HG03196 (cell line): ENCODE data around the gene LARGE1.
"Not testable (repeated sequence)": the region's sequence is repeated elsewhere in the genome, so short reads cannot be mapped to it uniquely, and the experiment has no call there.

Source experiments
- ATAC-seq: cut with Tn5 transposase; IDR thresholded peaks from one replicate; pipeline ENCODE4 v1.9.1; 2021; ENCODE audit not compliant: unreplicated experiment

LARGE1 gene

DNA sequence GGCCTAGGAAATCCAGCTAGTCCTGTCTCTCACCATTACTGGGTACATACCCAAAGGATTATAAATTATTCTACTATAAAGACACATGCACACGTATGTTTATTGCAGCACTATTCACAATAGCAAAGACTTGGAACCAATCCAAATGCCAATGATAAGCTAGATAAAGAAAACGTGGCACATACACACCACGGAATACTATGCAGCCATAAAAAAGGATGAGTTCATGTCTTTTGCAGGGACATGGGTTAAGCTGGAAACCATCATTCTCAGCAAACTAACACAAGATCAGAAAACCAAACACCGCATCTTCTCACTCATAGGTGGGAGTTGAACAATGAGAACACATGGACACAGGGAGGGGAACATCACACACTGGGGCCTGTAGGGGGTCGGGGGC lies 61.6 kb downstream of the LARGE1 start:
- not testable (repeated sequence) for ATAC-seq

GRCh38 chr22:33857767-33858166 lies 62.5 kb downstream of the LARGE1 start:
- ATAC-seq: not testable (repeated sequence)

DNA sequence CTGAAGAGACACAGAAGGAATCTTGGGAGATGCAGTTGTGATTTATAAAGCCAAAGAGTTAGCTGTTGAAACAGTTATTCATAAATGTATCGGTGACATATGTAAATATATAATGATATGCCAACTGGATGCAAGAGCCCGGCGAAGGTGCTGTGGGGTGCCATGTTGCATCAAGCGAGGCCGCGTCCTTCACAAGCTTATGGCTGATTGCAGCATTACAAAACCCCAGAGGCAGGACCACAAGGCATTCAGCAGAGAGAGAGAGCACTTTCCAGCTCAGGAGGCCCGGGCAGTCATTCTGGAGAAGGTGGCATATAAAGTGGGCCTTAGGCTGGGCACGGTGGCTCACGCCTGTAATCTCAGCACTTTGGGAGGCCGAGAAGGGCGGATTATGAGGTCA lies 65.6 kb downstream of the LARGE1 start:
- no peak for ATAC-seq

- peak; percentile 75 for ATAC-seq
Observed at GRCh38 chr22:33853200-33854097, 66.8 kb downstream of the LARGE1 start.

DNA sequence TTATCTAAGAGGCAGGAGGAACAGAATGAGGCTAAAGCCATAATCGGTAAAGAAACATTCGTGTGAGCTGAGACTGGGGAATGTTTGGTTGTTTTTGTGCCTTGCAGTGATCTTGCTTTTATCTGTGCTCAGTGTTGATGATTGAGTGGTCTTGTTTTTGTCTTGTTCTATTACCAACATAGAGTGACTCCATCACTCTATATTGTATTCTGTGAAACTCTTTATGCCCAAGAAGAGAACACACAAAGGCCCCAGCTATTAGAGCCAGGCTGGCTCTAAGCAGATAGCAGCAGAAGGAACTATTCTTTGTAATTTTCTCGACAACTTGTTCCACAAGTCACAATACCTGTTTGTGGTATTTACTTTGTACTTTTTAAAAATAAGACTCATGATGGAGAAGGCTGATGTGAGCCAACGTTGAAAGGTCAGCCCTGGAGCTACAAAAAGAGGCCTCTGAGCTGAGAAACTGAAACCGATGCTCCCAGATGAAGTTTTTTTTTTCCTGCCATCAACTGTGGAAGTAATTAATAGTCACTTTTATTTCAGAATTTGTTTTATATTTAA lies 68.4 kb downstream of the LARGE1 start:
- no peak for ATAC-seq

- ATAC-seq: no peak
Observed at GRCh38 chr22:33851240-33851639, 69.0 kb downstream of the LARGE1 start.

- ATAC-seq: no peak
Observed at GRCh38 chr22:33850724-33851123, 69.6 kb downstream of the LARGE1 start.

GRCh38 chr22:33850193-33850592 lies 70.1 kb downstream of the LARGE1 start:
- ATAC-seq: no peak

- no peak for ATAC-seq
Observed at GRCh38 chr22:33848251-33848650, 72.0 kb downstream of the LARGE1 start.

DNA sequence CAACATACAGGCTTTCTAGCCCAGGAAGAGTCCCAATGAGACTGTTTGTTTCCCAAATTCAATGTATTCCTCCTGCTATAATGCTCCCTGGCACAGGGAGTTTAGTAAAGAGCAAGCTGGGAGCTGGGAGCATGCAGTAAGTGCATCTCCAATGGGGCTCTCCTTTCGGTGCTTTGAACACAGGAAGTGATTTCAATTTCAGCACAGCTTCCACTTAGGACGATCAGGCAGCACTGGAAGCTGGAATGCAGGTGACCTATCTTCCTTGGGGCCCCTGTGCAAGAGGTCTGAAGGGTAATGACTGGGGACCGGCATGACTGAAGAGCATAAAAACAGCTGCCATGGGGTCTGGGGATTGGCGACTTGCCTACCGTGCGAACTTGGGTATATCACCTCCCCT lies 76.0 kb downstream of the LARGE1 start:
- ATAC-seq: no peak

DNA sequence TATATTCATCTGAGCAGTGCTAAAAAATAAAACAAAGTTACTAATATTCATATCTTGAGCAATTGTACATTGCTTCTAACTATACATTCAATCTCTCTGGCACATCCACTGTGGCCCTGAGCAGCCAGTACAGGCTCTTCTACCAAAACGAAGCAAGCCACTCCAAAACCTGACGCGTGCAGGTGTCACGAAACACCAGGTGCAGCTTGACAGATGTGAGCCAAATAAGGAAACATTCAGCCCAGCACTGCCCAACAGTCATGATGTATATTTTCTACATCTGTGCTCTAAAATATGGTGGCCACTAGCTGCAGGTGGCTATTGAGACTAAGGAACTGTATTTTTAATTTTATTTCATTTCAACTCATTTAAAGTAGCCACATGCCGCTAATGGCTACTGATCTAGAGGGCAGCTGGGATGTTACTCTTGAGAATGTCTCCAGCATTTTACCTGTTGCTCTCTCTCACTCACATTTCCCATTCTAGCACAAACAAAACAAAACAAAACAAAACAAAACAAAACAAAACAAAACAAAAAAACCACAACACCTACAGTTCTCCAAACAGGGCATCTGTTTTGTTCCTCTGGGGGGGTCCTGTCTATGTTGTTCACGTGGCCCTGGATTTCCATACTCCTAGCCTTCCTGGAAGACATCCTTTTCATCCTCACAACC lies 77.7 kb downstream of the LARGE1 start:
- no peak for ATAC-seq

DNA sequence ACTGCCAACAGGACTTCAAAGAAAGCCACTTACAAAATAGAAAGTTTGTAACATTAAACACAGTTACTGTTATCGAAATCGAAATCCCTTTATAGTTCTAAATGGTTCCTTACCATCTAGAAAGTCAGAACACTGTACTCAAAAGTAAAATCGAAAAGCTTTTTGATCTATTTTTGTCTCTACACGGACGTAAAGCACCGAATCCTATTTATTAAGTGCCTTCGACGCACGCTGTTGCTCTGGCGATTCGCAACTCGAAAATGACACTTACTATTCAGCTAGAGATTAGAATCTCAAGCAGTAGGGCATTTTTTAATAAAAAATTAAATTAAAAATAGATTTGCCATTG lies 78.3 kb downstream of the LARGE1 start:
- ATAC-seq: no peak

- no peak for ATAC-seq
Observed at GRCh38 chr22:33841281-33842005, 78.8 kb downstream of the LARGE1 start.

DNA sequence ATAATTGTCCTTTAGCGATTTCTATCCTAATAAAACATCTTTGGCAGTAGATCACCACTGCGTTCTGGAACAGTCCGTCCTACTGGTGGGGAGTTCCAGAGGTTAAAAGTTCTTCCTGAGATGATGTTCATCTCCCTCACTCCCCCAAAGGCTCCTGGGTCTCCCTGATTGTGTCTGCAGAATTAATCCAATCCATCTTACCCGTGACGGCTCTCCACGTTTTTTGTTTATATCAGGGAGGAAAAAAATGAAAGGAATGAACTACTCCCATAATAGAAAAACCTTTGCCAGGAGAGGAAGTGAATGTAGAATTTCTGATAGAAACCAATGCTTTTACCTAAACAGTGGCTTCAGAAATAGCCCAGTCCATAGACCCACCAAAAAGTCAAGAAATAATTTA lies 81.6 kb downstream of the LARGE1 start:
- ATAC-seq: no peak

GRCh38 chr22:33837826-33838225 lies 82.5 kb downstream of the LARGE1 start:
- ATAC-seq: no peak

DNA sequence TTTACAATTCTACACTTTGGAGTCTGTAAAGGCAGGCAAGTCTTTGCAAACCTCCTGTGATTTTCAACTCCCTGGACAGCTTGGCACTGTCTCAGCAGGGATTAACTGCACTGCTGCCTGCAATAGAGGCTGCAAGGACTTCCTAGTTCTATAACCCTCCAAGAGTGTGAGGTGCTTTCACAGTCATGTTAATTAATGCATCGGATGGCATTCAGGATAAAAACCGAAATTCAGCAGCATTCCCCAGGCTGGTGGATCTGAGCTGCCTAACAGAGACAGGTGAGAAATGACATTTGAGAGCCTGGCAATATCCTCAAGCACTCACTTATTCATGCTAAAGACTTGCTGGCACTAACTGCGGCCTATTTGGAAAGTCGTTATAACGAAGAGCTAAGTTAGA lies 85.0 kb downstream of the LARGE1 start:
- ATAC-seq: no peak

DNA sequence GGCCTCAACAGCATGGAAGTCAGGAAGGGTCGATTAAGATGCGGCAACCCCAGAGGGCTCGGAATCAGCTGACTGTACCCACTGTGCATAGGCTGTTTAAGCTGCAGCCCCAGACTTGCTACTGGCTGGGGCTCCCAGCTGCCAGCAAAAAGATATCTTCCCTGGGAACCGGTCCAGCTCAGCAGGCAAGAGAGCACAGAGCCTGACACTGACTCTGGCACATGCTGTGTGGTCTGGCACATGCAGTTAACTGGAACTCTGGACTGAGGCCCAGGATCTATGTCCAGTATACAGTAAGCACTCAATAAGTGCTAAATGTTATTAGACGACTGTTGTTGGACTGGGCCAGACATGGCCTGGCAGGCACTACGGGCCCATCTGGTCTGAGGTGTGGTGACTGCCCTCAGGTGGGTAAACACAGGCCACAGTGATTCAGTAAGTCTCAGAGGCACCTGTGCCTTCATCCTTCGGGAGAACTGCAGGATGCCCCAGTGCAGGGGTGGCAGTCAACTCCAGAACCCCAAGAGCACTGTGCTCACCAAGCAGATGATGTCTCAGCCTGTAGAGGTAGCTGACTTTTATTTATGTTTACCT lies 87.6 kb downstream of the LARGE1 start:
- no peak for ATAC-seq

- ATAC-seq: no peak
Observed at GRCh38 chr22:33831651-33832050, 88.6 kb downstream of the LARGE1 start.

GRCh38 chr22:33831207-33831606 lies 89.1 kb downstream of the LARGE1 start:
- ATAC-seq: no peak

DNA sequence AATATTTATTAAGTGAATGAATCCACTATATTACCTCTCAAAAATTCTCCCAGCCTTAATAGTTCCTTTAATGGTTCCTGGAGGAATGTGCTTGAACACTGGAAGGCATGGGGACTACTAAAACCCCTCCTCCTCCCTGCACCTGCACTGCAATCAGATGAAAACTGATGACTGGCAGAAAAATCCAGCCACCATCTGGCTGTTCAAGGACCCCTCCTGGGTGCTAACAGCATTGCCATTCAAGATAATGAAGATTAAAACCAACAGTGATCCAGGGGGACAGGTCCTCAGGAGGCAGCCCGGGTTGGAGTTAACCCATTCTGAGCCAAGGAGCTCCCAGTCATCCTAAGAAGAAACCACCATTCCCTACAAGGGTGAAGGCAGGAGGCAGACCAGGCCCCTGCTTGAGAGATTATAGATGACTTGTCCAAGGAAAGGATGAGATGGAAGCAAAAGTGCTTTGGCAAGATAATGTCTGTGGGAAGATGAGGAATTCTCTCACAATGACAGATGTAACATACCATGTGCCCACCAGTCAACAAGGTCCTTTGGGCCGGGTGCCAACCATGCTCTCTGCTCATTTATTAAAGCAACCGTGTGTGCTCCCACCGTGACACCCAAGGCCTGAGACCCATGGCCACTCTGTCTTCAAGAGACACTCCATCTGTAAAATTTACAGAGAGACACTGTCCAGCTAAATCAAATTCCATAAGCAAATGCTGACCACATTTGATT lies 90.6 kb downstream of the LARGE1 start:
- no peak for ATAC-seq
